ENCODE measurements around the gene SEMA5B. TPM values are rescaled to one million over a fixed set of nuclear protein-coding genes. Genes with fewer than 3 reads are reported as not detected.
A peak's percentile ranks its signal among the peaks of the same experiment; 100 is the strongest.

SEMA5B gene
- total RNA-seq, 3 donors from 2014 or later = 0.15 to 0.33 (median 0.32) TPM

DNA sequence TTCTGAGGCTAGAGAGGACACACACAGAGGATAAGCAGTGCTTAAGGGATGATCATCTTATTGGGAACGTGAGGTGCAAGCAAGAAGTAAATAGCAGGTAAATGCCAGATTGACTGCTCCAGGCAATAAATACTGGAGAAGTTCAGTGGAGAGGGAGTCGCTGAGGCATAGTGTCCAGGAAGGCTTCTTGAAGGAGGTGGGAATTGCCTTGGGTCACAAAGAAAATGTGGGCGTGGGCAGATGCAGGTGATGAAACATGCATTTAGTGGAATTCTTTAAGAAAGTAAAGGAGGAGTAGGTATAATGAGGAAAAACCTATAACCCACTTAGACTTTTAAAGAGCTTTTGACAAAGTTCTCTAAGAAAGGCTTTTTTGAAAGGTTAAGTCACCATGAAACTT is 7.4 kb upstream of the SEMA5B start:
- intact Hi-C loops (cut with DNase I; ENCODE audit: low total_unique reads) = loop anchor here (5.0 to 10.0 kb wide), 2 partner anchors 390 to 568 kb away; no protein-coding TSS in a partner anchor
- TF ChIP-seq POLR2A (IDR thresholded peaks at IDR 0.05) (no peak), POLR2AphosphoS5 (IDR thresholded peaks at IDR 0.05) (no peak)
- TF ChIP-seq, protein P1, sequence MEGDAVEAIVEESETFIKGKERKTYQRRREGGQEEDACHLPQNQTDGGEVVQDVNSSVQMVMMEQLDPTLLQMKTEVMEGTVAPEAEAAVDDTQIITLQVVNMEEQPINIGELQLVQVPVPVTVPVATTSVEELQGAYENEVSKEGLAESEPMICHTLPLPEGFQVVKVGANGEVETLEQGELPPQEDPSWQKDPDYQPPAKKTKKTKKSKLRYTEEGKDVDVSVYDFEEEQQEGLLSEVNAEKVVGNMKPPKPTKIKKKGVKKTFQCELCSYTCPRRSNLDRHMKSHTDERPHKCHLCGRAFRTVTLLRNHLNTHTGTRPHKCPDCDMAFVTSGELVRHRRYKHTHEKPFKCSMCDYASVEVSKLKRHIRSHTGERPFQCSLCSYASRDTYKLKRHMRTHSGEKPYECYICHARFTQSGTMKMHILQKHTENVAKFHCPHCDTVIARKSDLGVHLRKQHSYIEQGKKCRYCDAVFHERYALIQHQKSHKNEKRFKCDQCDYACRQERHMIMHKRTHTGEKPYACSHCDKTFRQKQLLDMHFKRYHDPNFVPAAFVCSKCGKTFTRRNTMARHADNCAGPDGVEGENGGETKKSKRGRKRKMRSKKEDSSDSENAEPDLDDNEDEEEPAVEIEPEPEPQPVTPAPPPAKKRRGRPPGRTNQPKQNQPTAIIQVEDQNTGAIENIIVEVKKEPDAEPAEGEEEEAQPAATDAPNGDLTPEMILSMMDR (IDR thresholded peaks at IDR 0.05) = no peak

DNA sequence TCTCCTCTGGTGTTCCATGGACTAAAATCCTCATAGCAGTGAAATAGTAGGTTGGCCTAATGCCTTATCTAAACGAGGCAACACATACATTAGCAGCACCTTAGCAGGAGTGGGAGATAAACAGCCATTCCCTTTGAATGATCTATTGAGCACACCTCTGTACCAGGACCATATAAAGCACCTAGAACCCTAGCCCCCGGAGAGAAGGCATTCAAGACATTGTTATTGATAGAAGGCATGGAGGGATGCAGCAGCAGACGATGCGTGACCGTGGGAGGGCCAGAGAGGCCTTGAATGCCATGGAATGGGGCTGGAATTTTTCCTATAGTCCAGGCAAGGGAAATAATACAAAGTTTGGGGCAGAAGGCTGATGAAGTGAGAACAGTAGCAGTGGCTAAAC is 6.6 kb upstream of the SEMA5B start:
- Histone ChIP-seq H3K4me3 (no peak overlapping the region), H3K36me3 (no peaks in the 10 kb centered on the region), H3K9me3 (no peaks in the 10 kb centered on the region), H3K4me1 (no peaks in the 10 kb centered on the region), H3K27ac (no peak overlapping the region), H3K27me3 (peaks cover 0 to 7% of the 10 kb centered on the region in 2 donors)
- intact Hi-C loops (cut with DNase I; ENCODE audit: low total_unique reads) = loop anchor here (10.0 kb wide), 1 partner anchor 389 kb away; no protein-coding TSS in a partner anchor
- DNase-seq (ENCODE audit: low spot score in 2 of 2) = no peak
- TF ChIP-seq POLR2A (IDR thresholded peaks at IDR 0.05) (no peak), POLR2AphosphoS5 (IDR thresholded peaks at IDR 0.05) (no peak)
- TF ChIP-seq, protein P1 (IDR thresholded peaks at IDR 0.05) = no peak

More for the DNA sequence above, 7.4 kb upstream of the SEMA5B start:
- Histone ChIP-seq H3K27me3 (no peaks in the 10 kb centered on the region), H3K27ac (no peak overlapping the region), H3K36me3 (no peaks in the 10 kb centered on the region), H3K9me3 (no peaks in the 10 kb centered on the region), H3K4me3 (no peak overlapping the region), H3K4me1 (no peaks in the 10 kb centered on the region)
- DNase-seq (ENCODE audit: low spot score in 2 of 2) = no peak

DNA sequence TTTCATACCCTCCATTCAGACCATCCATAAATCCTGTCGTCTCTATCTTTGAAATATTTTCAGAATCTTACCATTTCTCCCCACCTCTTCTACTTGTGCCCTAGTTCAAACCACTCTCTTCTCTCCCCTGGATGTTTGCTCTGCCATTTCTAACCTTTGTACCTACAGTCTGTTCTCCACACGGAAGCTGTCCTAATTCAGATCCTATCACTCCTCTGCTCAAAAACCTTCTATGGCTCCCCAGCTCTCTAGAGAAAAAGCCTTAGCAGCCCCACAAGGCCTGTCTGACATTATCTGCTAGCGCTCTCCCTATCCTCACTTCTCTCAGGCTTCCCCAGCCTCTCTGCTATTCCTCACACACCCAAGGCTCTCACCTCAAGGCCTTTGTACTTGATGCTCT is 4.5 kb upstream of the SEMA5B start:
- Histone ChIP-seq H3K4me1 (peaks cover 3 to 4% of the 10 kb centered on the region in 2 donors), H3K9me3 (no peaks in the 10 kb centered on the region), H3K36me3 (no peaks in the 10 kb centered on the region), H3K4me3 (no peak overlapping the region), H3K27ac (no peak overlapping the region), H3K27me3 (peaks cover 3 to 20% of the 10 kb centered on the region in 2 donors)
- DNase-seq (ENCODE audit: low spot score in 2 of 2) = no peak
- intact Hi-C loops (cut with DNase I; ENCODE audit: low total_unique reads) = loop anchor here (10.0 kb wide), 1 partner anchor 387 kb away; no protein-coding TSS in a partner anchor
- no peak for TF ChIP-seq POLR2AphosphoS5 (IDR thresholded peaks at IDR 0.05)
- TF ChIP-seq, protein P1 (IDR thresholded peaks at IDR 0.05) = no peak

DNA sequence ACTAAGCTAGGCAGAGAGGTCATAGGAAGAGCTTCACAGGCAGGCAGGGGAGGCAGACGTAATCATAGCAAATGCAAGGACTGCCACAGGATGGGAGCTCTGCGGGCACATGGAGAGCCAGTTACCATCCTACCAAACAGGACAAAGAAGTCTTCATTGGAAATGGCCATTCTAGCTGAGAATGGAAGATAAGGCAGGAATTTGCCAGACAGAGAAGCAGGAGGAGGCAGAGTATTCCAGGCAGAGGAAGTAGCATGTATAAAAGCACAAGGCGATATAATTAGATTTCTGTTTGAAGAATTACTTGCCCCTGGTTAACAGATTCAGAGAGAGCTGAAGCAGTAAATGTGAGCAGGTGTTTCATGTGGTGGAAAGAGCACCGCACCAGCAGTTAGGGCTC is 3.5 kb upstream of the SEMA5B start:
- Histone ChIP-seq H3K36me3 (no peaks in the 10 kb centered on the region), H3K9me3 (no peaks in the 10 kb centered on the region), H3K4me3 (no peak overlapping the region), H3K27me3 (peaks cover 3 to 30% of the 10 kb centered on the region in 2 donors), H3K27ac (no peak overlapping the region), H3K4me1 (peaks cover 8% of the 10 kb centered on the region in 2 donors)
- TF ChIP-seq, protein P1 (IDR thresholded peaks at IDR 0.05) = no peak
- TF ChIP-seq POLR2A (IDR thresholded peaks at IDR 0.05) (no peak), POLR2AphosphoS5 (IDR thresholded peaks at IDR 0.05) (no peak)
- no peak for DNase-seq (ENCODE audit: low spot score in 2 of 2)
- intact Hi-C loops (cut with DNase I; ENCODE audit: low total_unique reads) = loop anchor here (10.0 kb wide), 1 partner anchor 386 kb away; no protein-coding TSS in a partner anchor

DNA sequence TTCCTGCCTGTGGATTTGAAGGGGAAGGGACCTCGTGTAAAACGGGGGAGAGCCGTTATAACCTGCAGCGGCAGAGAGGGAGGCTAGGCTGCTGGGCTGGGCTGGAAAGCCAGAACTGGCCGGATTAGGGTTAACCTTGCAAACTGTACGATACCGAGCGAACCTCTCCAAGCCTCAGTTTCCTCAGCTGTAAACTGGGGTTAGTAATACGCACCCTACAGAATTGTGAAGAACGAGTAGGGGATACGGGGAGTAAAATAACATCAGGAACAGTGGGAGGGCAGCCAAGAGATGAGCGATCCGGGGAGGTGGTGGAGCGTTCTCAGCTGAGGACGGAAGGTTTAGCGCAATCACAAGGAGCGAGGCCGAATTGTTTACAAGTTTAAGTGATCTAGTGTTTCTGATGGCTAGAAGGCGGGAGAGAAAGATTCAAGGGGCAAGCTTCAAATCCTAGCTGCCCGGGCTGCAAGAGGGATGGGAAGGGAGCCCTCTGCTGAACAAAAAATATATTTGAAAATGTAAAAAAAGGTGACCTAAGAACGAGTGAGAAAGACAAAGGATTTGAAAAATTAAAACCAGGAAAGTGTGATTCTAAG is 768 bp upstream of the SEMA5B start:
- no peaks in the 10 kb centered on the region for H3K36me3 ChIP-seq
- peaks cover 3 to 41% of the 10 kb centered on the region in 2 donors for H3K27me3 ChIP-seq
- intact Hi-C loops (cut with DNase I; ENCODE audit: low total_unique reads) = no loop called here
- peak overlapping the region; percentile 46 to 76 (median 55) for H3K4me3 ChIP-seq
- peaks cover 8% of the 10 kb centered on the region in 2 donors for H3K4me1 ChIP-seq
- TF ChIP-seq, protein P1 (IDR thresholded peaks at IDR 0.05) = peak in 2 of 3 donors; percentile 27 to 32
- TF ChIP-seq POLR2A (IDR thresholded peaks at IDR 0.05) = no peak
- peak in 1 of 3 donors; percentile 26 for TF ChIP-seq POLR2AphosphoS5 (IDR thresholded peaks at IDR 0.05)
- H3K9me3 ChIP-seq = no peaks in the 10 kb centered on the region
- H3K27ac ChIP-seq = peak overlapping the region in 1 of 2 donors; percentile 26
- DNase-seq (ENCODE audit: low spot score in 2 of 2) = no peak

Data from breast epithelium (tissue), 4 donors.